DOHH2 (cell line): ENCODE data around the gene CACNA1I.

Experiments
- H3F3A ChIP-seq: fragments of 200-600 bp; sonication (generic), shearing (Covaris generic); 2 replicates; pipeline ENCODE4 v1.6.0; 2016; ENCODE audit warnings: antibody characterized with exemption, mild to moderate bottlenecking; ENCODE audit not compliant: control insufficient read depth, insufficient read depth
- H3K27ac ChIP-seq: fragments of 200-600 bp; sonication (generic); 2 replicates; pipeline ENCODE4 v1.5.1; 2014; ENCODE audit warnings: low read depth, mild to moderate bottlenecking, low read length, moderate library complexity
- H3K27me3 ChIP-seq: fragments of 200-600 bp; sonication (generic); 2 replicates; pipeline ENCODE4 v1.6.1; 2014; ENCODE audit warnings: mild to moderate bottlenecking, low read length, mixed read lengths; ENCODE audit not compliant: control insufficient read depth
- H3K36me3 ChIP-seq: fragments of 200-600 bp; sonication (generic); 2 replicates; pipeline ENCODE4 v1.6.1; 2014; ENCODE audit warnings: mild to moderate bottlenecking, low read length, moderate library complexity, mixed read lengths; ENCODE audit not compliant: control insufficient read depth
- H3K4me1 ChIP-seq: fragments of 200-600 bp; sonication (generic); 2 replicates; pipeline ENCODE4 v1.6.1; 2014; ENCODE audit warnings: mild to moderate bottlenecking, low read length, mixed read lengths; ENCODE audit not compliant: control insufficient read depth
- H3K4me2 ChIP-seq: fragments of 200-600 bp; sonication (generic); 2 replicates; pipeline ENCODE4 v1.6.0; 2014; ENCODE audit warnings: mild to moderate bottlenecking, low read length, moderate library complexity
- H3K4me3 ChIP-seq: fragments of 200-600 bp; sonication (generic); 2 replicates; pipeline ENCODE4 v1.5.1; 2014; ENCODE audit warnings: mild to moderate bottlenecking, low read length, mixed read lengths
- H3K79me2 ChIP-seq: fragments of 200-600 bp; sonication (generic); 2 replicates; pipeline ENCODE4 v1.6.1; 2014; ENCODE audit warnings: mild to moderate bottlenecking, low read length, mixed read lengths; ENCODE audit not compliant: control insufficient read depth
- H3K9me2 ChIP-seq: fragments of 200-600 bp; sonication (generic); replicated peaks from 2 replicates; pipeline ENCODE4 v1.6.1; 2014; ENCODE audit warnings: mild to moderate bottlenecking, low read length, mixed read lengths; ENCODE audit not compliant: control insufficient read depth
- H3K9me3 ChIP-seq: fragments of 200-600 bp; sonication (generic); 2 replicates; pipeline ENCODE4 v1.6.1; 2014; ENCODE audit warnings: antibody characterized with exemption, low read length, mixed read lengths; ENCODE audit not compliant: control insufficient read depth, insufficient read depth
- H4K20me1 ChIP-seq: fragments of 200-600 bp; sonication (generic); 2 replicates; pipeline ENCODE4 v1.6.0; 2014; ENCODE audit warnings: low read depth, mild to moderate bottlenecking, antibody characterized with exemption, low read length, moderate library complexity; ENCODE audit not compliant: control insufficient read depth, insufficient read depth
- EZH2phosphoT487 ChIP-seq: fragments of 200-600 bp; sonication (generic); IDR thresholded peaks from 2 replicates; pipeline ENCODE4 v1.6.1; 2017; ENCODE audit warnings: borderline replicate concordance, mild to moderate bottlenecking, antibody characterized with exemption, low read length, moderate library complexity, mixed read lengths
- TF ChIP-seq, protein P1 (sequence below): fragments of 200-600 bp; sonication (generic); IDR thresholded peaks from one replicate; pipeline ENCODE4 v1.5.1; 2014; ENCODE audit warnings: antibody characterized with exemption, mild to moderate bottlenecking, low read depth, low read length; ENCODE audit not compliant: poor library complexity, severe bottlenecking

The CACNA1I gene

DNA sequence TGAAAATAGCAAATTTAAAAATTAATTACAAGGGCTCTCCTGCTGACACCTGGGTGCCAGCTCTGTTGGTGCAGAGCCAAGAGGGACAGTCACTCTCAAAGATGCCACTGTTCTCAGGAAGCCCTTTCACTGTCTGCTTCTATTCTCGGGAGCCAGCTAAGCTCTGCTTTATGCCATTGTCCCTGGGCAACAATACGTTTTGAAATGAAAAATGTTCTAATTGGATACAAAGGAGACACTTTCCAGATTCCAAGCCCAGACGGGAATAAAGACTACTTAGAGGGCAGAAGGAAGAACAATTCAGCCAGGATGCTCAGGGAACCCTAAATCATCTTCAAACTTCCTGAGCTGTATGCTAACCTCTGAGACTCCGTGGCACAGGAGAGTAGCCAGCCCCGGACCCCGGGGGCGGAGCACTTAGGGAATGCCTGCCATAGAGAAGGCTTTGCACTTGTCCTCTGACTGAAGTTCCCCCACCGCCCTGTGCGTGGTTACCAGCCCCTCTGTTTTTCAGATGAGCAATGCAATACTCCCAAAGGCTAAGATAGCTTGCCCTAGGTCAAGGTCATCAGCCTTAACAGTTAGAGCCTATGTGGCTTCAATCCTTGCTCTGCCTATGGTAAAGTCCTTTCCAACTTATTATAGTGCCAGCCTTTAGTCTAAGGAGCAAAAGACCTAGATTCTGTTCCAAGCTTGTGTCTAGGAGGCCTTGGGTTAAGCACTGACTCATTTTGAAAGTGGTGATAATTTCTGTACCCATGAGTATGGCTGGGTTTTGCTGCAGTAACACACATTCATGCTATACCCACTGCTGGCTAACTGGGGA lies 150.9 kb downstream of the CACNA1I start:
- Histone ChIP-seq H3K9me3 (no peaks in the 10 kb centered on the region), H3K4me1 (no peaks in the 10 kb centered on the region), H4K20me1 (no peaks in the 10 kb centered on the region), H3K27ac (no peak overlapping the region), H3K4me2 (no peak overlapping the region), H3K4me3 (no peak overlapping the region), H3K9me2 (no peaks in the 10 kb centered on the region), H3K27me3 (peaks cover 9% of the 10 kb centered on the region), H3K36me3 (no peaks in the 10 kb centered on the region), H3K79me2 (no peaks in the 10 kb centered on the region), H3F3A (no peaks in the 10 kb centered on the region)
- TF ChIP-seq EZH2phosphoT487 = no peak

GRCh38 chr22:39722032-39722325 lies 151.4 kb downstream of the CACNA1I start:
- TF ChIP-seq EZH2phosphoT487 = no peak
- TF ChIP-seq, protein P1, sequence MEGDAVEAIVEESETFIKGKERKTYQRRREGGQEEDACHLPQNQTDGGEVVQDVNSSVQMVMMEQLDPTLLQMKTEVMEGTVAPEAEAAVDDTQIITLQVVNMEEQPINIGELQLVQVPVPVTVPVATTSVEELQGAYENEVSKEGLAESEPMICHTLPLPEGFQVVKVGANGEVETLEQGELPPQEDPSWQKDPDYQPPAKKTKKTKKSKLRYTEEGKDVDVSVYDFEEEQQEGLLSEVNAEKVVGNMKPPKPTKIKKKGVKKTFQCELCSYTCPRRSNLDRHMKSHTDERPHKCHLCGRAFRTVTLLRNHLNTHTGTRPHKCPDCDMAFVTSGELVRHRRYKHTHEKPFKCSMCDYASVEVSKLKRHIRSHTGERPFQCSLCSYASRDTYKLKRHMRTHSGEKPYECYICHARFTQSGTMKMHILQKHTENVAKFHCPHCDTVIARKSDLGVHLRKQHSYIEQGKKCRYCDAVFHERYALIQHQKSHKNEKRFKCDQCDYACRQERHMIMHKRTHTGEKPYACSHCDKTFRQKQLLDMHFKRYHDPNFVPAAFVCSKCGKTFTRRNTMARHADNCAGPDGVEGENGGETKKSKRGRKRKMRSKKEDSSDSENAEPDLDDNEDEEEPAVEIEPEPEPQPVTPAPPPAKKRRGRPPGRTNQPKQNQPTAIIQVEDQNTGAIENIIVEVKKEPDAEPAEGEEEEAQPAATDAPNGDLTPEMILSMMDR = no peak
- no peaks in the 10 kb centered on the region for H3K79me2 ChIP-seq
- no peaks in the 10 kb centered on the region for H3K36me3 ChIP-seq
- no peaks in the 10 kb centered on the region for H3K9me3 ChIP-seq
- no peak overlapping the region for H3K27ac ChIP-seq
- H4K20me1 ChIP-seq = no peaks in the 10 kb centered on the region
- no peaks in the 10 kb centered on the region for H3F3A ChIP-seq
- no peaks in the 10 kb centered on the region for H3K9me2 ChIP-seq
- peaks cover 10% of the 10 kb centered on the region for H3K27me3 ChIP-seq
- no peak overlapping the region for H3K4me3 ChIP-seq
- H3K4me1 ChIP-seq = no peaks in the 10 kb centered on the region
- H3K4me2 ChIP-seq = no peak overlapping the region

GRCh38 chr22:39722501-39722900 lies 151.9 kb downstream of the CACNA1I start:
- H3K27me3 ChIP-seq = peaks cover 14% of the 10 kb centered on the region
- no peak overlapping the region for H3K27ac ChIP-seq
- no peaks in the 10 kb centered on the region for H4K20me1 ChIP-seq

GRCh38 chr22:39723463-39723862 lies 152.9 kb downstream of the CACNA1I start:
- Histone ChIP-seq H3K4me3 (no peak overlapping the region), H3F3A (no peaks in the 10 kb centered on the region), H3K27ac (no peak overlapping the region), H3K79me2 (no peaks in the 10 kb centered on the region), H3K4me2 (no peak overlapping the region), H3K9me2 (no peaks in the 10 kb centered on the region), H3K4me1 (no peaks in the 10 kb centered on the region), H3K9me3 (no peaks in the 10 kb centered on the region), H3K27me3 (peaks cover 14% of the 10 kb centered on the region), H3K36me3 (no peaks in the 10 kb centered on the region), H4K20me1 (no peaks in the 10 kb centered on the region)
- no peak for TF ChIP-seq EZH2phosphoT487
- TF ChIP-seq, protein P1 = no peak

More at GRCh38 chr22:39722501-39722900, 151.9 kb downstream of the CACNA1I start:
- no peaks in the 10 kb centered on the region for H3K36me3 ChIP-seq
- no peak overlapping the region for H3K4me2 ChIP-seq
- H3F3A ChIP-seq = no peaks in the 10 kb centered on the region
- no peak overlapping the region for H3K4me3 ChIP-seq
- no peak for TF ChIP-seq EZH2phosphoT487
- TF ChIP-seq, protein P1 = no peak
- no peaks in the 10 kb centered on the region for H3K4me1 ChIP-seq
- no peaks in the 10 kb centered on the region for H3K9me3 ChIP-seq
- no peaks in the 10 kb centered on the region for H3K79me2 ChIP-seq
- H3K9me2 ChIP-seq = no peaks in the 10 kb centered on the region
